GM21529 (cell line): ENCODE measurements around the gene CSRP3.
"Not testable (repeated sequence)": the region's sequence is repeated elsewhere in the genome, so short reads cannot be mapped to it uniquely, and the experiment has no call there.

Source experiments
- ATAC-seq: cut with Tn5 transposase; IDR thresholded peaks from one replicate; pipeline ENCODE4 v1.9.1; 2021; ENCODE audit not compliant: unreplicated experiment

Gene CSRP3

DNA sequence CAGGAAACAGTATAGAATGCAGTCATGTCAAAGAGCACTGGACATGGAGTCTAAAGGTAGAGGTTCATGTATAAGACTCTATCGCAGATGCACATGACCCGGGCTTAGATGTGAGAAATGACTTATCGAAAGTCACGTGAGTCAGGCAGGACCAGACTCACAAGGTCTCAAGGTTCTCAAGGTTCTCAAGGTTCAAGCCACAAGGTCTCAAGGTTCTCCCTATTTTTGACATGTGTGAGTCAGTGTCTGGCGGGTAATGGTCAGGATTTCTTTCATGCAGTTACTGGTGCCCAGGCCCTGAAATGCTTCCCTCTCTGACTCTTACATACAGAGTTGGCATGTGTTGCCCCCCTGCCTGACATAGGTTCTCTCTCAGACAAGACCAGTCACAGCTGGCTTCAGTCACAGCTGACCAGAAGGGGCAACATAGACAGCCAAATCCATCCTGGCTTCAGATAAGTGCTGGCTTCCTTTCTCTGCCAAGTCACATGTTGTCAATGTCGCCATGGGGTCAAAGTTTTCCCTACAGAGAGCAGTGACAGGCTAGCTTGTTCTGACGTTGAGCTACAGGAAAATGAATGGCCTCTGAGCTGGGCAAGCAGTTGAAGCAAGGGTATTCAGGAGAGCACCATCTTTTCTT, 10.1 kb downstream of the CSRP3 start:
- ATAC-seq = no peak

- no peak for ATAC-seq
These were observed 13.9 kb downstream of the CSRP3 start for GRCh38 chr11:19187833-19188258.

GRCh38 chr11:19187114-19187832, 14.5 kb downstream of the CSRP3 start:
- no peak for ATAC-seq

- no peak for ATAC-seq
These were observed 16.2 kb downstream of the CSRP3 start for GRCh38 chr11:19185516-19186052.

- no peak for ATAC-seq
These were observed 16.7 kb downstream of the CSRP3 start for GRCh38 chr11:19185036-19185435.

GRCh38 chr11:19183646-19184045, 18.1 kb downstream of the CSRP3 start:
- no peak for ATAC-seq

DNA sequence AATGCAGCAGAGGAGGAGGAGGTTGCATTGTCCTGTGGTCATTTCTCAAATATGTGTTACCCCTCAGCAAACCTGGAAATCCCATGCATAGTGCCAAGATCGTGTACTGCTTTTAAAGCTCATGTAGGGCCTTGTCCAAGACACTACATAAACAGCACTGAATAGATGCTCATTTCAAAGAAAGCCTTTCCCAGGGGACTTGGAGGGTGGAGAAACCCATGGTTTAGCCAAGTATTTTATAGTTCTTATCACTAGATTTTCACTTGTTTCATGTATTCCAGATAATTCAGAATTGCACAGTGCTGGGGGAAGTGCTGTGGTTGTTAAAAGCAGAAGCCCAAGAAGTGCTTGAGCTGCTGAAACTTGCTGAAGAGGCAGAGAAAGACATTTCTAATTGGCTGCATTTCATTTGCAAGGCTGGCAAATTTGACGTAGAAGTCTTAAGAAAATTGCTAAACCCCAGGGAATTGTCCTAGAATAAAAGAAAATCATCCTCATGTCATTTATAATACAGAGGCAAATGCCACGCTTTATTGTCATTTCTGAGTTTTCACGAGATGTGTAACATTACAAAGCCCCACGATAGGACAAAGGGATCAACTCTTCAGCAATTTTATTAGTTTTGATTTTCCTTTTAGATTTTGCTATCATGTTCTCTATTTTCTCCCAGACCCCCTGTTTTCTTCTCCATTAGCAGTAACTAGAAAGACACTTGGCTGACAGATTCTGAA, 20.1 kb downstream of the CSRP3 start:
- ATAC-seq = no peak

DNA sequence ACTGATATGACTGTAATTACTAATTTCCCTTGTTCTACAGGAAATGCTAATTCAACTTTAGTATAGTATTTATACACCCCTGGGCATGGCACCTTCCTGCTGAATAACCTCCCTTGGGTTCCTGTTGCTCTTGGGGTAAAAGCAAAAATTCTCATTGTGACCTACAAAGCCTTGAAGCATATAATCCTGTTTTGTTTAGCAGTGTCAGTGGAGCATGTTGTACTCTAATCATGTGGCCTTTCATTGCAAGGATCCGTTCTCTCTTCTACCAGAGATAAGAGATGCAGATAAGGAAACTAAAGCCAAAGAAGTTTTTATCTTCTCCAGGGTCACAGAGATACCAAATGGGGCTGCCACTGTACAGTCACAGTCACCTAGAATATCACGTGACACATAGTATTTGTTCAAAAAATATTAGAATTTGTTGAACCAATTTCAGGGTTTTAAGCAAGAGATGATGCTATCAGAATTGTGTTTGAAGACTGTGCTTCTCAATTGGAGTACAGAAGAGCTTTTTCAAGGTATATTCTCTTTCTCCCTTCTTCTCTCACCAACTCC, 25.1 kb downstream of the CSRP3 start:
- no peak for ATAC-seq

DNA sequence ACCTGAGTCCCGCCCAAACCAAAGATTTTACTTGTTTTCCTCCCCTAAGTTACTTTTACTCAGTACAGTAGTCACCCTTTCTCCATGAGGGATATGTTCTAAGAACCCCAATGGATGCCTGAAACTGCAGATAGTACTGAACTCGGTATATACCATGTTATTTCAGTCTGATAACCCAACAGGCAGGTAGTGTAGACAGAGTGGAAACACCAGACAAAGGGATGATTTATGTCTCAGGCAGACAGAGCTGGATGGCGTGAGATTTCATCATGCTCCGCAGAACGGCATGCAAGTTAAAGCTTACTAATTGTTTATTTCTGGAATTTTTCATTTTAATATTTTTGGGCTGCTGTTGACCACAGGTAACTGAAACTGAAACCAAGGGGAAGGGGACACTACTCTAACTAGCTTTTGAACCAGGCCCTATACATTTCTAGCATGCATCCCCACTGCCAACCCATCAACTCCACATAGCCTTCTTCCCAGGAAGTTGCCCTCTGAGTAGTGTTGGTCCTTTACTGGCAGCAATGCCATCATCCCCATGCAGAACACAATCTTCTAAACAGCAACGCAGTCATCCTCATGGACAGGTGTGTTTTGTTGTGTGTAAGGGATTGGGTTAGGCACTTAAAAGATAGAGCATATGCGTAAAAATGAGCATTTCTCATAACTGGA, 27.7 kb downstream of the CSRP3 start:
- no peak for ATAC-seq

GRCh38 chr11:19173004-19173689, 28.6 kb downstream of the CSRP3 start:
- ATAC-seq = no peak

- no peak for ATAC-seq
These were observed 33.7 kb downstream of the CSRP3 start for GRCh38 chr11:19168090-19168489.

- ATAC-seq = no peak
These were observed 36.9 kb downstream of the CSRP3 start for GRCh38 chr11:19164881-19165280.

GRCh38 chr11:19164230-19164855, 37.4 kb downstream of the CSRP3 start:
- no peak for ATAC-seq

GRCh38 chr11:19163617-19164016, 38.2 kb downstream of the CSRP3 start:
- ATAC-seq = no peak

DNA sequence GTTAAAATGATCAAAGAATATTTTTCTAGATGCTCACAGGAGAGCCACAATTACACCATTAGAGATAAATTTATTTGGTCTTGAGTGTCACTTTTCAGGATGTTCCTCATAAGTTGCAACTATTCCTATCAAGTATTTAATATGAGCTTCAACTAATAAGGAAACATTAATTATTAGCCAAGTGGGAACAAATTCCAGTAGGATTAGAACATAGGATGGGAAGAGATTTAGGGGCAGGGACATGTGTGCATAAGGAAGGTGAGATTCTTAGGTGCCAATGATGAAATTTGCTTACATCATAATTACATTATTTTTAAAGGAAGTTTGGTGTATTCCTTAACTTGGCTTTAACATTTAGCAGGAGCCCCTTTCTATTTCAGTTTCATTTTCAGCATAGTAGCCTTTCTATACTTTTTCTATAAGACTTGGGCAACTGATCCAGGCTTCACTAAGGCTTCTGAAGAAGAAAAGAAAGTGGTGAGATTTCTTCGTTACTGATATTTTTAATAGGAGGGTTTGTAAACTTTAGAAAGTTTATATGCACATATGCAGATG, 38.8 kb downstream of the CSRP3 start:
- ATAC-seq = no peak

- no peak for ATAC-seq
These were observed 40.1 kb downstream of the CSRP3 start for GRCh38 chr11:19161651-19162050.

GRCh38 chr11:19160847-19161246, 40.9 kb downstream of the CSRP3 start:
- no peak for ATAC-seq

DNA sequence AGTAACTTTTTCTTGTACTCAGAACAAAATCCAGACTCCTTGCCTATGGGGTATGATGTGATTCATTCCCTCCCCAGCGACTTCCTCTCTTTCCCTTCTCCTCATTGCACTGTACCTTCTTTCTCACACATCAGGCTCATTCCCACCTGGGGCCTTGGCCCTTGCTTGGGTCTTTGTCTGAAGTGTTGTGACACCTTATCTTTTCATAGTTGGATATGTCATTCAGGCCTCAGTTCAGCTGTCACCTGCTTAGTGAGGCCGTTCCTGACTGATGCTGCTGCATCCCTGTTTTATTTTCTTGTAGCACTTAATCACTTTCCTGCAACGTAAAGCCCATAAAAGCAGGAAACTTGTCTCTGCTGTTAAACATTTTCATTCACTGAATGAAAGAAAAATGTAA, 44.9 kb downstream of the CSRP3 start:
- ATAC-seq = no peak

- no peak for ATAC-seq
These were observed 56.5 kb downstream of the CSRP3 start for GRCh38 chr11:19145319-19145718.

DNA sequence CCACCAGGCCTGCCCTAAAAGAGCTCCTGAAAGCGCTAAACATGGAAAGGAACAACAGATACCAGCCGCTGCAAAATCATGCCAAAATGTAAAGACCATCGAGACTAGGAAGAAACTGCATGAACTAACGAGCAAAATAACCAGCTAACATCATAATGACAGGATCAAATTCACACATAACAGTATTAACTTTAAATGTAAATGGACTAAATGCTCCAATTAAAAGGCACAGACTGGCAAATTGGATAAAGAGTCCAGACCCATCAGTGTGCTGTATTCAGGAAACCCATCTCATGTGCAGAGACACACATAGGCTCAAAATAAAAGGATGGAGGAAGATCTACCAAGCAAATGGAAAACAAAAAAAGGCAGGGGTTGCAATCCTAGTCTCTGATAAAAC, 64.9 kb downstream of the CSRP3 start:
- not testable (repeated sequence) for ATAC-seq
